NCI-H1092 (cell line): ENCODE data around the gene R3HDML.
A peak's percentile ranks its signal among the peaks of the same experiment; 100 is the strongest.

Experiments used
- DNase-seq: peaks from one replicate; lab custom pipeline; 2025; lab: John Stamatoyannopoulos, UW

R3HDML gene

DNA sequence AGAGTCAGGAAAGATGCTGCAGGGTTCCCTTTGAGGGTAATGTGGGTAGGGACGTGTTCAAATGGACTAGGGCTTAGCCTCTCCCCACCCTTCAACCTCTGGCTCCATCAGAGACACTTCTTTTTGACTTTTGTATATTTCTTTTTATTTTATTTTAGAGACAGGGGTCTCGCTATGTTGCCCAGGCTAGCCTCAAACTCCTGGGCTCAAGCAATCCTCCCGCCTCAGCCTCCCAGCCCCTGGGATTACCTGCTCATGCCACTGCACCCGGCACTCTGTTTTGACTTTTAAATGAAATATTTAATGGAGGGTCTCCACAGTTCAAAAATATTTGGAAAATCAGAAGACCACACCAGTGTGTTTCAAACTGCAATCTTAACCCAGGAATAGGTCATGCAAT is 27.2 kb downstream of the R3HDML start:
- no peak for DNase-seq

DNA sequence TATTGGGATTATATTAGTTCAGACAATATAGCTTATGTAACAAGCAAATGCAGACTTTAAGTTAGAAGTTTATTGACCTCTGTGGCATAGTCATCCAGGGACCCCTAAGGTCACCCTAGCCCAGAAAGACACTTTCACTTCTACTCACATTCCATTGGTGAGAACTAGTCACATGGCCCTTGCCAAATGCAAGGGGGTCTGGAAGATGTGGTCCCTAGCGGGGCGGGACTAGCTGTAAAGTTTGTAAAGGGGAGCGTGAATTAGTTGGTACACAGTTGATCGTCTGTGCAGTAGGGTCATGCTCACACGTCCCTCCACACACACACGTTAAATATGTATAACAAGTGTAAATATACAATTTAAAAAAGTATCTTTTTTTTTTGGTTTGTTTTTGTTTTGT is 27.9 kb downstream of the R3HDML start:
- DNase-seq = no peak

DNA sequence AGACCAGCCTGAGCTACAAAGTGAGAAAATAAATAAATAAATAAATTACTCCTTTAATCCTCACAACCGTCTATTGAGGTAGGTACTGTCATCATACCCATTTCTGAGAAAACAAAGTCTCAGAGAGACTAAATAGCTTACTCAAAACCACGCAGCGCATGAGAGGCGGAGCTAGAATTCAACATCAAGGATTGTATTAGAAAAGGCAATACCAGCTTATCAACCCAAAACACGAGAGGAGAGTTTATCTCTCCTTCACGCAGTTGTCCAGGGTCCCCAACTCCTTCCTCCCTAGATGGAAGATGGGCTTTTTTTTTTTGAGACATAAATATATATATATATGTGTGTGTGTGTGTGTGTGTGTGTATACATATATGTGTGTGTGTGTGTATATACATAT is 30.9 kb downstream of the R3HDML start:
- DNase-seq = no peak

DNA sequence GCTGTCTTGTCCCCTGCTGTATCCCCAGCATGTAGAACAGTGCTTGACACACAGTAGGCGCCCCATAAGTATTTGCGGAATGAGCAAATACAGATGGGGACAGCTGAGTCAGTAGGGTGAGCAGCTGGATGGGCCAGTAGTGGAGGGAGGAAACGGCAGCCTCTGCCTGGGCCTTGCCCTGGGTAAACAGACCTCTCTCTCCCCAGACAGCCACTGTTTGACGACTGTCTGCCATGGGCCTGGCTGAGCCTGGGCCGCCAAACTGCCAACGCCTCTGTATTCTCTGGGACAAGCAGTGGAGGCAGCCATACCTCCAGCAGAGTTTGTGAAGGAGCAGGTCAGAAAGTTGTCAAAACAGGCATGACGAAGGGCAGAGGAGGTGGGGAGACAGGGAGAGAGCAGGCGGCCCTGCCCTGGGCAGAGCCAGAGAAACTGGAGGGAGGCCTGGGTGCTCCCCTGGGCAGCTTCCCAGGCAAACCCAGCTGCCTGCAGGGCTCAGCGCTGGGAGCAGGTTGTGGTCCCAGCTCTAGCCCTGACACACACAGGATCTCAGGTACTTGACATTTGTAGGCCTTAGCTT is 33.9 kb downstream of the R3HDML start:
- no peak for DNase-seq

DNA sequence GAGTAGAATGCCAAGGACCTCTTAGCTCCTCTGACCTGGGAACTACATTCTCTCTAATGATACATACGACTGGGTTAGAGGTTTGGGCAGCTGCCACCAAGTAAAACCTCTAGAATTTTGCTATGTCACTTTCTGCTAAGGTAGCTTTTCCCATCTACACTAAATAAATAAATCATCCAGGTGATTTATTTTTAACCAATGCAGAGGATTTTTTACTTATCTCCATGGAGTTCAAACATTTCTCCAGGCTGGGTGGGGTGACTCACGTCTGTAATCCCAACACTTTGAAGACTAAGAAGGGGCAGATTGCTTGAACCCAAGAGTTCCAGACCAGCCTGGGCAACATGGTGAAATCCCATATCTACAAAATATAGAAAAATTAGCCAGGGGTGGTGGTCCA is 45.8 kb downstream of the R3HDML start:
- DNase-seq = no peak

DNA sequence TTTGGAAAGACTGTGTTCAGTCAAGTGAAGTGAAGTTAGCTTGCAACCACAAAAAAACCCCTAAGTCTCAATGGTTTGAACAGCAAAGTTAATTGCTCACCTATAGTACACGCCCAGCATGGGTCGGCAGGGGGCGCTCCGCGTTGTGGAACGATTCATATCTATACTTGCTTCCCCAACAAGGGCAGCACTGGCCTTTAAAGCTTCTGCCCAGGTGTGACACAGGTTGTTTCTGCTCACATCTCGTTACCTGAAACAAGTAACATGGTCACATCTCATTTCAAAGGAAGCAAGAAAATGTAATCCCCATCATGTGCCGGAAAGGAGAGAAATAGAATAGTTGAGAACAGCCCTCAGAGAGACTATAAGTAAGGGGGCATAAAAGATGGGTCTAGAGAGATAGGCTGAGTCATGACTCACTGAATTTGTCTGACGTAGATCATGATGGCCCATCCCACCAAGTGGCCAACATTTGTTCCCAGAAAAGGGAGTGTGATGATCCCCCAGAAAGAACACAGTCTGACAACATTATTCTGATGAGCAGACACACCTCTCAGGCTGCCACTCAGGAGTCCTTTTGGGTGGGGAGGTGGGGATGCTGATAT is 47.7 kb downstream of the R3HDML start:
- DNase-seq = peak; percentile 71

DNA sequence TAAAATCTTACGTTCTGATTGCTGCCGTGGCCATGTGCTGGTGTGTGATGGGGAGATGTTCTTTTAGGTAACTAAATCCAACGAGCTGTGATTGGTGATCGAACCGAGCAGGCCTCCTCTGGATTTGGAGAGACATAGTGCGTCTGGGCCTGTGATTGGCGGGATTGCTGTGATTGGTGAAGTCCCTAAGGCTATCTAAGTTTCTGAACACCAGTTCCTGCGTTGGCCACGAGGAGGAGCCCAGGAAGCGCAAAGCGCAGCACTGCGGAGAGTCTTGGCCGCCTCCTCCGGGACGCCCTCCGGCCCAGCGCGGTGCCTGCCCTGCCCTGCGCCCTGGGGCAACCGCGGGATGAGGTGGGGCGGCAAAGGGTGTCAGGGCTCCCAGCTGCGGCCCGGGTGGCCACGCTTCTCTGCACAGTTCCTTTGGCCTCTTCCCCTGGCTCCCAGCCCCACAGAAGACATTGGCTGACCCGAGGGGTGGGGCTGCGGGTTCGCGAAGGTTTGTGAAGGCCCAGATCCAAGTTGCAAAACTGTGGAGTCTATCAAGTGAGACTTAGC is 51.7 kb downstream of the R3HDML start:
- peak; percentile 16 for DNase-seq

DNA sequence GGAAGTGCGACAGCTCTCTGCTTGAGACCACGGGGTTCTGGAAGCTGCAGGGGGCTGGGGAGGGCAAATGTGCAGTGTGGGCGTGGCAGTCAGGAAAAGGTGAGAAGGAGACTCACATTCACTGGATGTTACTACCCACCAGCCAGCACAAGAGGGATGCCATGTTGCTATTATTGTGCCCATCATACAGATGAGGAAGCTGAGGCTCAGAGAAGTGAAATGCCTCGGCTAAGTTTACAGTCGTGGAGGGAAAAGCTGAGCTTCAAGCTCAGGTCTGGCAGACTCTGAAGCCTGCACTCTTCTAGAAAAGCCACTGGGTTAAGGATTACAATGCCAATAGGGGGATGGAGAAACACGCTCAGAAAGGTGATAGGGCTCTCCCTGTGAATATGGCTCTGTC is 53.0 kb downstream of the R3HDML start:
- no peak for DNase-seq

DNA sequence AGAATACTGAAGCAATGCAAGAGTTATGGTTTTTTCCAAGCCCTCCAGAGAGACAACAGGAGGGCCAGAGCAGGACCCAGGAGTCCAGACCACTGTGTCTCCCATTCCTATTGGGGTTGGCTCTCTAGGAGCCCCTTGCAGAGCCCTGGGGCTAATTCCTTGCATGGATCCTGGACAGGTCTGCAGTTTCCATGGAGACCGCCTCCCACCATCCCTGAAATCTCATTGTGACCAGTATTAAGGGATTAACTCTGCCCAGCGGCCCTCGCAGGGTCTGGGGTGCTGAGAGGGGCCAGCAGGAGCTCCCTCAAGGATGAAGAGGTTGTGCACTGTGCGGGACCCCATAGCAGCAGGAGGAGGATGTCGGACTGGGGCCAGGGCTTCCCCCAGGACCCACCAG is 53.4 kb downstream of the R3HDML start:
- DNase-seq = no peak

DNA sequence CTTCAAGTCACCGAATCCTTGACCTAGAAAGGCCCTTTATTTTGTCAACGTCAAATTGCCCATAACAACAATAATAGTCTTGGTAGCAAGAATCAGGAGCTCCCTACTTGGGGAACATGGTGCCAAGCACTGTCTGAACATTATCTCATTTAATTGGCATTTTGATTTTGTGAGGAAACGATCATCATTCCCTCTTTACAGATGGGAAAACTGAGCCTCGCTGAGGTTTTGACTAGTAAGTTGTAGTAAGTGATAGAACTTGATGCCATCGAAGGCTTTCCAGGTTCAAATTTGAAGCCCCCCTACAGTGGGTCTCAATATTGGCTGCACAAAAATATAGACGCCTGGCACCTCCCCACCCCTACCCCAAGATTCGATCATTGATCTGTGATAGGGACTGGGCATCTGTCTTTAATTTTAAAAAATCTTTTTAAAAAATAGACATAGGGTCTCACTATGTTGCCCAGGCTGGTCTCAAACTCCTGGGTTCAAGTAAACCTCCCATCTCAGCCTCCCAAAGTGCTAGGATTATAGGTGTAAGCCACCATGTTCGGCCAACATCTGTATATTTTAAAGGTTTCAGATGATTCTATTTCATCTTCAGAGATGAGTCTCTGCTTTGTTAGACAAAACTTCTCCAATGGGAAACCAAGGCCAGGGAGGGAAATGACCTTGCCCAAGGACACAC is 55.4 kb downstream of the R3HDML start:
- no peak for DNase-seq

DNA sequence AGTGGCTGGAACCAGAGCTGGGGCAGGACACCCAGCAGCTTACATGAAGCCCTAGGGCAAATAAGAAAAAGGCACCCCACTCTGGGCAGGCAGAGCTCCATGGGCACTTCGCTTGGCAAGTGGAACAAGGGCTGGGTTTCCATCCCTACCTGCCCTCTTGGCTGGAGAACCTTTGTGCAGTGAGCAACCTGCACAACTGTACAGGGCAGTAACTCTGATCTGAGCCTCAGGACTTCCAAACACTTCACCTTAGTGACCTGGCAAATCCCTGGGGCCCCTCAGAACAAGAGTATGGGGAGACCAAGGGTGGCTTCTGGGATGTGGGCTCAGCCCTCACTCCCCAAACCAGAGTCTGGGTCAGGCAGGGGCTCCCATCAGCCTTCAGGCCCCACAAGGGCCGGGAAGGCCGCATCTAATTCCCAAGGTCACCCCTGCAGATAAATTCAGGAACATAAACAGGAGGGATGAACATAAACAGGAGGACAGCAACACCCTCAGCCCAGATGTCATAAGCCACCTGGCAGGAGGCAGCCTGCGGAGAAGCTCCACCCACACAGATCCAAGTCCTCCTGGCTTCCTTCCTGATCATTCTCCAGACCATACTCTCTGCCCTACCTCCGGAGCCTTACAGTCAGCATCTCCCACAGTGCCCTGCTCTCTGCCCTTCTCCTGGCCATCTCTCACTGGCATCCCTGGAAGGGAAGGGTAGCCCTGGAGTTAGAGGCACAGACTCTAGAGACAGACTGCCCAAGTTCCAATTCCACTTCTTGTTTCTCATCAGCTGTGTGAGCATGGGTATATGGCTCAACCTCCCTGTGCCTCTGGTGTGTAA is 56.1 kb downstream of the R3HDML start:
- DNase-seq = no peak

DNA sequence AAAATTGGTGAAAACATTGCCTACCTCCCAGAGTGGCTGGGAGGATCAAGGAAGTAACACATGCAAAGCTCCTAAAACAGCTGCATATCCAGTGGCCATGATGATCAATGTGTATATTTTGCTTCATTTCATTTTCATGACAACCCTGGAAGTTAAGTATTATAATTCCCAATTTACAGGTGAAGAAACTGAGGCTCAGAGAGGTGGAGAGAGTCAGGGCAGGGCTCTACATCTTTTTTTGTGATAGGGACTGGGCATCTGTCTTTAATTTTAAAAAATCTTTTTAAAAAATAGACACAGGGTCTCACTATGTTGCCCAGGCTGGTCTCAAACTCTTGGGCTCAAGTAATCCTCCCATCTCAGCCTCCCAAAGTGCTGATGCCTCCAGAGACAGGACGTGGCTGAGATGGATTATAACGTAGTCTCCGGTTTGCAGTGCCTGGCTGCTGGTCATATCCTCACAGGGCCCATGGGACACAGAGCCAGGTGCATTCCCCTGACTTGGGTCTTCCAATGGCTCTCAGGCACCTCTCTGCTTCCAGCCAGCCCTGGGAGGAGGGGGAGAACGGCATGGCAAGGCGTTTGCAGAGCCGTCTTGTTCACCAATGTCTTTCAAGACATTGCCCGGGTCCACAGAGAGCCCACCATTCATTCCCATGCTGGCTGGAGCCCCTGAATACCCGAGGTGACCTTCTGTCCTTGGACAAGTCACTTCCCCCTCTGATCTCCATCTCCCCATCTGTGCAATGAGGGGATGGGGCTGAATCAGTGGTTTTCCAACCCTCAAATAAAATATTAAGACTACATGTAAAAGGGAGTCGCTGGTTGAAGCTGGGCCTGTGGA is 57.0 kb downstream of the R3HDML start:
- DNase-seq = no peak

DNA sequence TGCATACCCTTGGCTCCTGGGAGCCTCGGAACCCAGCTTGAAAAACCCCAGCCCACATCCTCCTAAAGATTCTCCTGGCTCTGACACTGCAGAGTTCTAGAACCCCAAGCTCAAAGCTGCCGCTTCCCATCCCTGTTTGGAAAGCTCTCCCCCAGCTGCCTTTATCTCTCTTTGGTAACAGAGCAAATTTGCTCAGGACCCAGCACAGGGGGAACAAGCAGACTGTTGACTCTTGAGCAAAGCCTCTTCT is 57.5 kb downstream of the R3HDML start:
- DNase-seq = no peak

DNA sequence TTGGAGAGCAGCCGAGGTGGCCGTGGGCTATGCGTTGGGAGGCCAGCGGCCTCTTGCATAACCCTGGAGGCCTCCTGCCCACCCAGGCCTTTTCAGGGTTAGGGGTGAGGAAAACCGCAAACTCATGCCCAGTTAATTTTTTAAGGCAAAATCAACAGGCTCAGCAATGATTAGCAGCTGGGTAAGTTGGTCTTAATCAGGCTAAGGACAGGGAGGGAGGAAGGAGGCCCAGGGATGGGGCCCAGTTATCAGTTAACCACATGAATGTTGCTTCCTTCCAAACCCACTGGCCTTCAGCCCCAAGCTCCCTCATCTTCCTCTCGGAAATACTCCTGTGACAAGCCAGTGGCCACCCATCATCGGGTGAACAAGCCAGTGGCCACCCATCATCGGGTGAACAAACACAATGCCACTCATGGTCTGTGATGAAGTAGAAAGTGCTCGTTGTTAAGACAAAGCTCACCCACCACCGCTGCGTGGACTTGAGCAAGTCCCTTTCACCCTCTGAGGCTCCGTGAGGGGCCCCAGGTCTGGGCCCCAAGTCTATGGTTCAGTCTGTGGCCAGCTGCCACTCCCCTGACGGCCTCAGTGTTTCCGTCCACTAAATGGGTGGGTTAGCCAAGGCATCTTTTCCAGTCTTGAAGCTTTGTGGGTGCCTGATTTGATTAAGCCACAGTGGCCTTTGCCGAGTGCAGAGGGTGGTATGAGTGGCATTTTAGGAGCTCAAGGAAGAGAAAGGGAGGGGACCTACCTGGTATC is 58.0 kb downstream of the R3HDML start:
- DNase-seq = no peak

DNA sequence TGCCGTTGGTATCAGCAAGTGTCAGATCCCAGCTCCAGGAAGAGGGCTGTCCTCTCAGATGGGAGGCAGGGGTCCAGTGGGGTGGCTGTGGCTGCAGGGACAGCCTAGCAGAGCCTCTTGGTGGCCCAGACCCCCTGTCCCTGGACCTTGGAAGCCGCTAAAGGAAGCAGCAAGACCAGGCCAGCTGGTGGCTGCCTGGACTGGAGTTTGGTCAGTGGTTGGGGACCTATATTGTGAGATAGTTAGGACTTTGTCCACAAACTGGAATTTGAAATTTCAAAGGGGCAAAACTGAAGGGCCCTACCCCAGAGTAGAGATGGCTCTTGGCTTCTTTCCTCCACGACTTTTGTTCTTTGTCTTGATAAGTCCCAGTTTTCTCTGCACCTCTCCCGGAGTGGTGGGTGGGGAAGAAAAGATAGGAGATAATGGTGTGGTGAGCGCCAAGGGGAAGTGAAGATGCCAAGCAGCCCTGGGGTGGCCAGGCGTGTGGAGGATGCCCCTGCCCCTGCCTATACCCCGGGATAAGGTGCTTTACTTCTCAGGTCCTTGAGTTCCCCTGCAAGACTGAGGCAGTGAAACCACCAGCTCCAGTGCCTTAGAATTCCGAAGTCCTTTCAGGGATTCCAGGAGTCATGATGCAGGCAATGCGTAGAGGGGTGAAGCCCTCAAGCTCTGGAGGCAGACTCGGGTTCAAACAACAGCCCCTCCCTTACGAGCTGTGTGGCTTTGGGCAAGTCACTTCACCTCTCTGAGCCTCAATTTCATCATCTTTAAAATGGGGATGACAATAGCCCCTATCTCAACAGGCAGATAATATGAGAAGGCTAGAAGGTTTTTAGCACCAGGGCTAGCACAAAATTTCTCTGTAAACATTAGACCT is 58.9 kb downstream of the R3HDML start:
- DNase-seq = no peak

DNA sequence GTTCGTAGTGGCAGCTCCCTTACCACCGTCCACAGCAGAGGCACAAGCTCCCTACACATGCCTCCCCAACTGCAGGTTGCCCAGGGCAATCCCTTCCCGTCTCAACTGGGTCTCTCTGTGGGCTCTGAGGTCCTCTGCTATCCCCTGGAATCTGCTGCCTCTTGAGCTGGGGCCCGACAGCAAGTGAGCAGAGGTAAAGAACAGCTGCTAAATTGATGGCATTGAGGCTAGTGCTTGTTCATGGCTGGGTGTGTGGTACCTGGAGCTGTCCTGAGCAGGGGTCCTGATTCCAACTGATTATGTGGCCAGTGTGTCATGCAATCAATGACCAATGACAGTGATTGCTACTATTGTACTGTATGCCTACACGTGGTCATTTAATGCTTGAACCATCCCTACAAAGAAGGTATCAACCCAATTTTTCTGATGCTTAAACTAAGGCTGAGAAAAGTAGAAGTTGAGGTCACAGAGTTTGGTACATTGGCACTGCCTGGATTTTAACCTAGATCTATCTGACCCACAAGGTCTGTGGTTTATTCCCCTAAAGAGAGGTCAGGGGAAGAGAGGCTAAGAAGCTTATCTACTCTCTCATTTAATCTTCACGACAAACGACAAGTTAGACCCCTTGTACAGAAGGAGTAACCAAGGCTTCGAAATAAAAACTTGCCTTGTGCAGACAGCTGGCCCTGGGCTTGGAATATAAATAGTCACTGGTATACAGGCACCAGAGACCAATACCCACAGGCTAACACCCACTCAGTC is 59.7 kb downstream of the R3HDML start:
- DNase-seq = no peak

DNA sequence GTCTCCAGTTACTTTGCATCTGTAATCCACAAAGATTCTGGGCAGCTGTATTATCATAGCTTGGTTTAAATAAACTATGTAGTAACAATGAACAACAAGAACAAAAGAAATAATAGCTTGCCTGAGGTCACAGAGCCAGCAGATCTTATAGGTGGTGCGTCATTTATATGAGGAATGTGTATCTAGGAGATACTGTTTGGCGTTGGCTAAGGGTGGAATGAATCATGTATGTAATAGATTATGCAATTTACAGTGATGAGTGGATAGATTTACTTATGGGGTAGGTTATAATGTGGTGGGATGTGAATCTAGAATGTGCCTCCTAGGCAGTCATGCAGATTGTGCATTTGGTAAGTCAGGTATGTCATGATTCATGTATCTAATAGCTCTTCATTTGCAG is 61.5 kb downstream of the R3HDML start:
- no peak for DNase-seq

DNA sequence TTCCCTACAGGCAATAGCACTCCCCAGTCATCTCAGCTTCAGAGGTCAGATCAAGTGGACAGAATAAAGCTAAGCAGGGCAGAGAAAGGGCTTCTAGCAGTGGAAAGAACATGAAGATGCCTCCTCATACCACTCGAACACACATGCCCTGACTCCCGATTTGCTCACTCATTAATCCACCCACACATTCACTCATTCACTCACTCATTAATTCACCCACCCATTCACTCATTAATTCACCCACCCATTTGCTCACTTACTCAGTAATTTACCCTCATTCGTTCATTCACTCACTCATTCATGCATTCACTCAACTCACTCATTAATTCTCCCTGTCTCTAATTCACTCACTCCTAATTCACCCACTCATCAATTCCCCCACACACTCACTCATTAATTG is 62.6 kb downstream of the R3HDML start:
- no peak for DNase-seq

DNA sequence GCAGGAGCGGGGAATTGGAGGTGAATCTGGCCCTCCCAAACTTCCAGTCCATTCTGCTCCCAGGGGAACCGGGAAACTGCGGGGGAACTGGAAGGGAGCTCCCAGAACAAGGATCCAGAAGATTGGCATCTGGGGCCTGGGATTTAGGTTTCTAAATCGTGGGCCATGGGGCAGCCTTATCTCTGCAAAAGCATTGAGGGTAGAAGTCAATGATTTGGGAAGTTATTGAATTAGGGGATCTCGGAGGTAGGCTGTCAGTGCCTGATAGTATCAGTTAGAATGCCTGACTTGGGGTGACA is 63.8 kb downstream of the R3HDML start:
- no peak for DNase-seq
